Keratinocyte (primary cell): ENCODE results near the gene ULK2.

Experiments
- EZH2 ChIP-seq: IDR thresholded peaks from one replicate; pipeline ENCODE4 v1.6.1; 2012; ENCODE audit warnings: inconsistent platforms, mild to moderate bottlenecking, low read length, moderate library complexity
- TF ChIP-seq, protein P1 (sequence below), 3 experiments: IDR thresholded peaks in 1 of 3; conservative IDR thresholded peaks in 1 of 3; optimal IDR thresholded peaks in 1 of 3; 2 replicates in 2 of 3; 3 replicates in 1 of 3; pipeline versions ENCODE3 to v1.5.1; 2011; ENCODE audit warnings: low read length in 3 of 3, mild to moderate bottlenecking in 3 of 3, moderate library complexity in 2 of 3, control low read depth in 1 of 3, inconsistent platforms in 1 of 3; ENCODE audit not compliant: insufficient read depth in 2 of 3; ENCODE audit errors: extremely low read depth in 1 of 3

DNA sequence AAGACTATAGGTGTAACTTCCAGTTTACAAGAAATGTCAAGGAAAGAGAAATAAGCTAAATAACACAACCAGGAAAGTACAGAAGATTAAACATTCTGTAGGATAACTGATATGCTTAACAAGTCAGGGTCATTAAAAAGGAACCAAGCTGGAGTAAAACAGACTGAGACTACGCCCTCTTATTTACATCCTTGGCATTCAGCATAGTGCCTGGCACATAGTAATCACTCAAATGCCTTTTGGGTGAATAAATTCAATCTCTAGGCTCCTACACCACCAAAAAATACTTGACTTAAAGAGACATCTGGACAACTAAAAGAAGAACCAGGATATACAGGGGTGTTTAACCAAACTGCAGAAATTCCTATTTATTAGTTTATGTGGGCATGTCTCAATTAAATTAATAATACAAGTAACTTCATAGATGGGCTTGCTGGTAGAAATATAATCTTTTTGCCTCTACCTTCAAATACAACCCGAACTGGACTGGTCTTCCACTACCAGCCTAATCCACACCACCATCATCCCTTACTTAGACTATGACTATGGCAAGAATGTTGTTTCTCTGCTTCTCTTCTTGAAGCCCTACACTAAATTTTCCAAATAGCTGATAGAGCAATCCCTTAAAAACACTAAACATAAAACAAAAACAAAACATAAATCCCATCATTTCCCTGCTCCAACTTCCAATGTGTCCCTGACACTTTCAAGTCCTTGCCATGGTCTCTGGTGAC, 47.7 kb upstream of the ULK2 start:
- no peak for TF ChIP-seq EZH2
- TF ChIP-seq, protein P1, sequence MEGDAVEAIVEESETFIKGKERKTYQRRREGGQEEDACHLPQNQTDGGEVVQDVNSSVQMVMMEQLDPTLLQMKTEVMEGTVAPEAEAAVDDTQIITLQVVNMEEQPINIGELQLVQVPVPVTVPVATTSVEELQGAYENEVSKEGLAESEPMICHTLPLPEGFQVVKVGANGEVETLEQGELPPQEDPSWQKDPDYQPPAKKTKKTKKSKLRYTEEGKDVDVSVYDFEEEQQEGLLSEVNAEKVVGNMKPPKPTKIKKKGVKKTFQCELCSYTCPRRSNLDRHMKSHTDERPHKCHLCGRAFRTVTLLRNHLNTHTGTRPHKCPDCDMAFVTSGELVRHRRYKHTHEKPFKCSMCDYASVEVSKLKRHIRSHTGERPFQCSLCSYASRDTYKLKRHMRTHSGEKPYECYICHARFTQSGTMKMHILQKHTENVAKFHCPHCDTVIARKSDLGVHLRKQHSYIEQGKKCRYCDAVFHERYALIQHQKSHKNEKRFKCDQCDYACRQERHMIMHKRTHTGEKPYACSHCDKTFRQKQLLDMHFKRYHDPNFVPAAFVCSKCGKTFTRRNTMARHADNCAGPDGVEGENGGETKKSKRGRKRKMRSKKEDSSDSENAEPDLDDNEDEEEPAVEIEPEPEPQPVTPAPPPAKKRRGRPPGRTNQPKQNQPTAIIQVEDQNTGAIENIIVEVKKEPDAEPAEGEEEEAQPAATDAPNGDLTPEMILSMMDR (optimal IDR thresholded peaks at IDR 0.05 in 1 of 3, IDR thresholded peaks at IDR 0.05 in 1 of 3, conservative IDR thresholded peaks at IDR 0.05 in 1 of 3; ENCODE audit: extremely low read depth in 1 of 3, insufficient read depth in 2 of 3, low read length in 3 of 3) = no peak
